Heart left ventricle (tissue), 13 donors: ENCODE measurements around the gene KRT26.

Experiments used
- POLR2A ChIP-seq, 2 donors: fragments of 450-650 bp; IDR thresholded peaks; one replicate each; pipeline ENCODE4 v1.6.1; 2017; ENCODE audit warnings: antibody characterized with exemption in 2 of 2, mild to moderate bottlenecking in 2 of 2, moderate library complexity in 2 of 2
- TF ChIP-seq, protein P1 (sequence below), 12 donors: fragments of 200-600 bp; sonication (generic) in 4 of 12; IDR thresholded peaks; one replicate each; pipeline versions ENCODE4 v1.5.0 to v1.8.0; 2018 to 2022; ENCODE audit warnings: antibody characterized with exemption in 12 of 12, mild to moderate bottlenecking in 5 of 12
- donor health status: ischemic (EF 13 %, LVEDD 7.1; RV severe dilation, severe dysfunction).
- donor health status: DM: no; HTN: yes; CAD: no.
- donor health status: DM: no; HTN: no; CAD: no.
- donor health status: ischemic (EF 25% LVEDD 6.9; RV normal size, moderate dysfunction).
- donor health status: ischemic (EF 25% LVEDD 5.7; RV mildly dilated, moderate dysfunction).
- donor health status: ischemic (EF 35%, LVEDD 5.7; RV mildly dilated, moderate dysfunction).
- donor health status: nonischemic (EF 11% LVEDD 7.7; RV severe dilation, severe dysfunction).
- donor health status: DM: yes; HTN: yes; CAD: no.
- donor health status: PGD.
- donor health status: ischemic (EF 29% LVEDD 5.4; RV normal size, mild dysfunction).
- donor health status: nonischemic (EF 23%, LVEDD 6.1; RV moderate dilation, normal function).

DNA sequence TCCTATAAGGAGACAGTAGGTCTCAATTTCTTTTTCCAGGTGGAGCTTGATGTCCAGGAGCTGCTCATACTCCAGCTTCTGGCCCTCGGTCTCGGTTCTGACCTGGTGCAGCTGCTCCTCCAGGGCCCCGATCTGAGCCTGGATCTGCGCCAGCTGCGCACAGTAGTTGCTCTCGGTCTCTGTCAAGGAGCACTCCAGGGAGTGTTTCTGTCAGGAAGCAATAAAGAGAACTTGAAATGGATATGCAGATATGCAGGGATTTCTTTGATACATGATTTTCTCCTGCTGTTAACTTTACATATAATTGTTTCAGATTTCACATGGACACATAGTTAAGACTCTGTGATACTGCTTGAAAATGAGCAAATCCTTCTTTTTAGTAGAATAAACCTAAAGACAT, 21.6 kb downstream of the KRT26 start:
- TF ChIP-seq, protein P1, sequence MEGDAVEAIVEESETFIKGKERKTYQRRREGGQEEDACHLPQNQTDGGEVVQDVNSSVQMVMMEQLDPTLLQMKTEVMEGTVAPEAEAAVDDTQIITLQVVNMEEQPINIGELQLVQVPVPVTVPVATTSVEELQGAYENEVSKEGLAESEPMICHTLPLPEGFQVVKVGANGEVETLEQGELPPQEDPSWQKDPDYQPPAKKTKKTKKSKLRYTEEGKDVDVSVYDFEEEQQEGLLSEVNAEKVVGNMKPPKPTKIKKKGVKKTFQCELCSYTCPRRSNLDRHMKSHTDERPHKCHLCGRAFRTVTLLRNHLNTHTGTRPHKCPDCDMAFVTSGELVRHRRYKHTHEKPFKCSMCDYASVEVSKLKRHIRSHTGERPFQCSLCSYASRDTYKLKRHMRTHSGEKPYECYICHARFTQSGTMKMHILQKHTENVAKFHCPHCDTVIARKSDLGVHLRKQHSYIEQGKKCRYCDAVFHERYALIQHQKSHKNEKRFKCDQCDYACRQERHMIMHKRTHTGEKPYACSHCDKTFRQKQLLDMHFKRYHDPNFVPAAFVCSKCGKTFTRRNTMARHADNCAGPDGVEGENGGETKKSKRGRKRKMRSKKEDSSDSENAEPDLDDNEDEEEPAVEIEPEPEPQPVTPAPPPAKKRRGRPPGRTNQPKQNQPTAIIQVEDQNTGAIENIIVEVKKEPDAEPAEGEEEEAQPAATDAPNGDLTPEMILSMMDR (IDR thresholded peaks at IDR 0.05): no peak
- TF ChIP-seq POLR2A (IDR thresholded peaks at IDR 0.05): no peak
